ENCODE data around the gene SLC38A10.

Gene SLC38A10

GRCh38 chr17:81241648-81242420 is 53.3 kb downstream of the SLC38A10 start:
- DNase-seq (ENCODE audit: low read depth in 2 of 2): peak in 1 of 2 donors; percentile 55

- DNase-seq (ENCODE audit: low read depth in 2 of 2): no peak
Observed at GRCh38 chr17:81241203-81241602, 53.9 kb downstream of the SLC38A10 start.

GRCh38 chr17:81240761-81241160 is 54.3 kb downstream of the SLC38A10 start:
- no peak for DNase-seq (ENCODE audit: low read depth in 2 of 2)

- DNase-seq (ENCODE audit: low read depth in 2 of 2): peak; percentile 27 to 47
Observed at GRCh38 chr17:81239714-81240555, 55.2 kb downstream of the SLC38A10 start.

GRCh38 chr17:81238815-81239713 is 56.0 kb downstream of the SLC38A10 start, which contains the start of the genes NDUFAF8 and TEPSIN:
Gene NDUFAF8 (plus strand): TSS chr17:81239318. CDS start chr17:81239364, 46 bp downstream.
Gene TEPSIN (minus strand): TSS chr17:81239055. CDS start chr17:81239033, 22 bp downstream.
- peak; percentile 93 for DNase-seq (ENCODE audit: low read depth in 2 of 2)

GRCh38 chr17:81238490-81238814 is 56.7 kb downstream of the SLC38A10 start:
- DNase-seq (ENCODE audit: low read depth in 2 of 2): no peak

GRCh38 chr17:81237591-81238489 is 57.3 kb downstream of the SLC38A10 start:
- DNase-seq (ENCODE audit: low read depth in 2 of 2): no peak

- DNase-seq (ENCODE audit: low read depth in 2 of 2): no peak
Observed at GRCh38 chr17:81236784-81237183, 58.3 kb downstream of the SLC38A10 start.

- DNase-seq (ENCODE audit: low read depth in 2 of 2): no peak
Observed at GRCh38 chr17:81235822-81236740, 59.0 kb downstream of the SLC38A10 start.

- DNase-seq (ENCODE audit: low read depth in 2 of 2): no peak
Observed at GRCh38 chr17:81234940-81235821, 59.9 kb downstream of the SLC38A10 start.

- DNase-seq (ENCODE audit: low read depth in 2 of 2): no peak
Observed at GRCh38 chr17:81234506-81234855, 60.6 kb downstream of the SLC38A10 start.

GRCh38 chr17:81233811-81234505 is 61.1 kb downstream of the SLC38A10 start:
- DNase-seq (ENCODE audit: low read depth in 2 of 2): no peak

- no peak for DNase-seq (ENCODE audit: low read depth in 2 of 2)
Observed at GRCh38 chr17:81233316-81233715, 61.8 kb downstream of the SLC38A10 start.

- DNase-seq (ENCODE audit: low read depth in 2 of 2): no peak
Observed at GRCh38 chr17:81232616-81233241, 62.4 kb downstream of the SLC38A10 start.

GRCh38 chr17:81231766-81232581 is 63.1 kb downstream of the SLC38A10 start:
- no peak for DNase-seq (ENCODE audit: low read depth in 2 of 2)

GRCh38 chr17:81231121-81231645 is 63.9 kb downstream of the SLC38A10 start:
- DNase-seq (ENCODE audit: low read depth in 2 of 2): no peak

Data from stimulated activated CD4-positive, alpha-beta T cell treated with anti-CD3 and anti-CD28 coated beads, Interleukin-15, amount 100 ng/mL, for 48 hours (primary cell).